HepG2 (cell line): Measurements from ENCODE around the gene KDM1B. TPM values are rescaled to one million over a fixed set of nuclear protein-coding genes. Genes with fewer than 3 reads are reported as not detected.

Source experiments
- ARID2 ChIP-seq: sonication (generic); formaldehyde crosslinking; IDR thresholded peaks from 2 replicates; pipeline ENCODE4 v1.8.1; 2022; ENCODE audit warnings: mild to moderate bottlenecking, missing genetic modification reagents, borderline replicate concordance
- CHCHD3 ChIP-seq: sonication (generic); formaldehyde crosslinking; IDR thresholded peaks from 2 replicates; pipeline ENCODE4 v1.8.0; 2022; ENCODE audit warnings: mild to moderate bottlenecking, missing genetic modification reagents, moderate library complexity
- FOXJ3 ChIP-seq: sonication (generic); formaldehyde crosslinking; IDR thresholded peaks from 2 replicates; pipeline ENCODE4 v1.4.0; 2020; ENCODE audit warnings: missing genetic modification reagents, mild to moderate bottlenecking, borderline replicate concordance
- HDAC2 ChIP-seq: sonication (generic); formaldehyde crosslinking; IDR thresholded peaks from 2 replicates; pipeline ENCODE4 v1.4.0; 2020; ENCODE audit warnings: missing genetic modification reagents
- MED1 ChIP-seq: sonication (generic); formaldehyde crosslinking; IDR thresholded peaks from 2 replicates; pipeline ENCODE4 v1.4.0; 2020; ENCODE audit warnings: missing genetic modification reagents
- RBFOX2 ChIP-seq: fragments of 200-400 bp; formaldehyde crosslinking; IDR thresholded peaks from 2 replicates; pipeline ENCODE4 v1.6.1; 2017; ENCODE audit warnings: low read depth, mild to moderate bottlenecking, low read length
- SRF ChIP-seq: IDR thresholded peaks from 2 replicates; pipeline ENCODE4 v1.6.1; 2011; ENCODE audit warnings: mild to moderate bottlenecking, low read depth, low read length, moderate library complexity
- WIZ ChIP-seq: sonication (generic); formaldehyde crosslinking; IDR thresholded peaks from 2 replicates; pipeline ENCODE4 v1.5.1; 2020; ENCODE audit warnings: mild to moderate bottlenecking, missing genetic modification reagents
- ZFP90 ChIP-seq: sonication (generic); formaldehyde crosslinking; IDR thresholded peaks from 2 replicates; pipeline ENCODE4 v1.8.0; 2022; ENCODE audit warnings: missing genetic modification reagents, mild to moderate bottlenecking, inconsistent platforms, borderline replicate concordance
- ZNF232 ChIP-seq: sonication (generic); formaldehyde crosslinking; IDR thresholded peaks from 2 replicates; pipeline ENCODE4 v1.4.0; 2020; ENCODE audit warnings: missing genetic modification reagents, borderline replicate concordance
- ZNF335 ChIP-seq: sonication (generic); formaldehyde crosslinking; IDR thresholded peaks from 2 replicates; pipeline ENCODE4 v1.4.0; 2020; ENCODE audit warnings: missing genetic modification reagents
- ZNF556 ChIP-seq: sonication (generic); formaldehyde crosslinking; IDR thresholded peaks from 2 replicates; pipeline ENCODE4 v1.4.0; 2020; ENCODE audit warnings: mild to moderate bottlenecking, missing genetic modification reagents, borderline replicate concordance
- polyA plus RNA-seq, 8 experiments: library from polyadenylated mRNA; depleted of rRNA in 3 of 8; stranded (reverse) in 7 of 8; unstranded in 1 of 8; fragments of >200 nt; fragmentation: Illumina TruSeq in 4 of 8; extraction: Trizol in 4 of 8; gene quantifications; 2 replicates each; pipeline versions ENCODE4 v1.2.1 to v1.2.3, GENCODE V29; 2011 to 2016; ENCODE audit warnings: low read depth in 4 of 8, missing spikeins in 1 of 8, mixed read lengths in 1 of 8; ENCODE audit not compliant: insufficient read depth in 1 of 8
- total RNA-seq, 5 experiments: library from RNA; depleted of rRNA; stranded (reverse); fragments of >200 nt; fragmentation: Illumina TruSeq; extraction: Trizol; gene quantifications; 2 replicates each; pipeline ENCODE4 v1.2.3, GENCODE V29; 2016; ENCODE audit warnings: low read depth in 1 of 5
- TF ChIP-seq, protein P1 (sequence below), 2 experiments: sonication (generic) in 1 of 2; formaldehyde crosslinking in 1 of 2; IDR thresholded peaks; 2 replicates each; pipeline versions ENCODE4 v1.6.1 to v1.9.0; 2014 to 2022; ENCODE audit warnings: antibody characterized with exemption in 1 of 2, borderline replicate concordance in 1 of 2, inconsistent platforms in 1 of 2, low read depth in 1 of 2, missing genetic modification reagents in 1 of 2
- TF ChIP-seq, protein P2 (sequence below): sonication (generic); formaldehyde crosslinking; IDR thresholded peaks from 2 replicates; pipeline ENCODE4 v1.4.0; 2020; ENCODE audit warnings: missing genetic modification reagents
- TF ChIP-seq, protein P3 (sequence below): sonication (generic); IDR thresholded peaks from 2 replicates; pipeline ENCODE4 v1.6.1; 2016; ENCODE audit warnings: low read depth, borderline replicate concordance
- TF ChIP-seq, protein P4 (sequence below): sonication (generic); formaldehyde crosslinking; IDR thresholded peaks from 2 replicates; pipeline ENCODE4 v1.9.0; 2021; ENCODE audit warnings: missing genetic modification reagents, mild to moderate bottlenecking, borderline replicate concordance
- TF ChIP-seq, protein P5 (sequence below): sonication (generic); formaldehyde crosslinking; IDR thresholded peaks from 2 replicates; pipeline ENCODE4 v1.4.0; 2020; ENCODE audit warnings: missing genetic modification reagents

KDM1B gene
- total and polyA plus RNA-seq, 2 of the 13 experiments (the other 11 are each of a cell fraction or from before 2014, with no cell fraction given), result 9.8 to 13.2 TPM

DNA sequence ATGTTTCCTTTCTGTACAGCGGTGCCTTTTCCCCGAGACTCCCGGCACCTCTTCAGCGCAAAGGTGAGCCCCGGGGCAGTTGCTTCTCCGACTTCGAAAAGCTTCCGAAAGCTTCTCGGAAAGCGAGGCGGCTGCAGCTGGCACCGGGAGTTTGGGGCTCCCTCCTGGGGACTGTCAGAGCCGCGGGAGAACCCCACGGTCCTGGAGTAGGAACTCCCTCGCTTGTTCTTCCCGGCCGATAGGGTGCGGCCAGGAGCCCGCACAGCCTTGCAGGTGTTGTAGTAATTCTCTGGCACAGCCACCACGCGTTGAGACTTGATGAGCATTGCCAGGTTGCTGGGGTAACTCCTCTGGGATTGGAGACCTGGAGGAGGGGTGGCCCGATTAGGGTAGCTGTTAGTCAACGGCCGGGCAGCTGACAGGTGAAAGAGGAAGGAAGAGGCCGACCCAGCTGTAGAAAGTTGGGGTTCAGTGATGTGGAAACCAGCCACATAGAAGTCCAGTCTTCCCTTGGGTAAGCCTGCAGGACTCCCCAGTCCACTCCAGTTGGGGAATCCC is 721 bp downstream of the KDM1B start (continued):
- TF ChIP-seq, protein P1, sequence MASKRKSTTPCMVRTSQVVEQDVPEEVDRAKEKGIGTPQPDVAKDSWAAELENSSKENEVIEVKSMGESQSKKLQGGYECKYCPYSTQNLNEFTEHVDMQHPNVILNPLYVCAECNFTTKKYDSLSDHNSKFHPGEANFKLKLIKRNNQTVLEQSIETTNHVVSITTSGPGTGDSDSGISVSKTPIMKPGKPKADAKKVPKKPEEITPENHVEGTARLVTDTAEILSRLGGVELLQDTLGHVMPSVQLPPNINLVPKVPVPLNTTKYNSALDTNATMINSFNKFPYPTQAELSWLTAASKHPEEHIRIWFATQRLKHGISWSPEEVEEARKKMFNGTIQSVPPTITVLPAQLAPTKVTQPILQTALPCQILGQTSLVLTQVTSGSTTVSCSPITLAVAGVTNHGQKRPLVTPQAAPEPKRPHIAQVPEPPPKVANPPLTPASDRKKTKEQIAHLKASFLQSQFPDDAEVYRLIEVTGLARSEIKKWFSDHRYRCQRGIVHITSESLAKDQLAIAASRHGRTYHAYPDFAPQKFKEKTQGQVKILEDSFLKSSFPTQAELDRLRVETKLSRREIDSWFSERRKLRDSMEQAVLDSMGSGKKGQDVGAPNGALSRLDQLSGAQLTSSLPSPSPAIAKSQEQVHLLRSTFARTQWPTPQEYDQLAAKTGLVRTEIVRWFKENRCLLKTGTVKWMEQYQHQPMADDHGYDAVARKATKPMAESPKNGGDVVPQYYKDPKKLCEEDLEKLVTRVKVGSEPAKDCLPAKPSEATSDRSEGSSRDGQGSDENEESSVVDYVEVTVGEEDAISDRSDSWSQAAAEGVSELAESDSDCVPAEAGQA (IDR thresholded peaks at IDR 0.05; ENCODE audit: low read depth), result no peak
- TF ChIP-seq, protein P1 (CRISPR knock-in tag; IDR thresholded peaks at IDR 0.05; ENCODE audit: borderline replicate concordance), result peak; percentile 63; the same call in 1 of the 2 replicates
- TF ChIP-seq ZFP90 (CRISPR knock-in tag), result peak; percentile 84
- TF ChIP-seq RBFOX2, result no peak
- TF ChIP-seq CHCHD3 (CRISPR knock-in tag), result no peak
- TF ChIP-seq ZNF556 (CRISPR knock-in tag), result 0 out of 2 replicates have a peak, but pooled peaks have one; percentile 12
- TF ChIP-seq, protein P2, sequence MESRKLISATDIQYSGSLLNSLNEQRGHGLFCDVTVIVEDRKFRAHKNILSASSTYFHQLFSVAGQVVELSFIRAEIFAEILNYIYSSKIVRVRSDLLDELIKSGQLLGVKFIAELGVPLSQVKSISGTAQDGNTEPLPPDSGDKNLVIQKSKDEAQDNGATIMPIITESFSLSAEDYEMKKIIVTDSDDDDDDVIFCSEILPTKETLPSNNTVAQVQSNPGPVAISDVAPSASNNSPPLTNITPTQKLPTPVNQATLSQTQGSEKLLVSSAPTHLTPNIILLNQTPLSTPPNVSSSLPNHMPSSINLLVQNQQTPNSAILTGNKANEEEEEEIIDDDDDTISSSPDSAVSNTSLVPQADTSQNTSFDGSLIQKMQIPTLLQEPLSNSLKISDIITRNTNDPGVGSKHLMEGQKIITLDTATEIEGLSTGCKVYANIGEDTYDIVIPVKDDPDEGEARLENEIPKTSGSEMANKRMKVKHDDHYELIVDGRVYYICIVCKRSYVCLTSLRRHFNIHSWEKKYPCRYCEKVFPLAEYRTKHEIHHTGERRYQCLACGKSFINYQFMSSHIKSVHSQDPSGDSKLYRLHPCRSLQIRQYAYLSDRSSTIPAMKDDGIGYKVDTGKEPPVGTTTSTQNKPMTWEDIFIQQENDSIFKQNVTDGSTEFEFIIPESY (CRISPR knock-in tag), result no peak
- no peak for TF ChIP-seq FOXJ3 (CRISPR knock-in tag)
- TF ChIP-seq ZNF335, result no peak
- no peak for TF ChIP-seq WIZ (CRISPR knock-in tag)
- TF ChIP-seq, protein P3, sequence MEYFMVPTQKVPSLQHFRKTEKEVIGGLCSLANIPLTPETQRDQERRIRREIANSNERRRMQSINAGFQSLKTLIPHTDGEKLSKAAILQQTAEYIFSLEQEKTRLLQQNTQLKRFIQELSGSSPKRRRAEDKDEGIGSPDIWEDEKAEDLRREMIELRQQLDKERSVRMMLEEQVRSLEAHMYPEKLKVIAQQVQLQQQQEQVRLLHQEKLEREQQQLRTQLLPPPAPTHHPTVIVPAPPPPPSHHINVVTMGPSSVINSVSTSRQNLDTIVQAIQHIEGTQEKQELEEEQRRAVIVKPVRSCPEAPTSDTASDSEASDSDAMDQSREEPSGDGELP, result peak; percentile 46
- TF ChIP-seq, protein P4, sequence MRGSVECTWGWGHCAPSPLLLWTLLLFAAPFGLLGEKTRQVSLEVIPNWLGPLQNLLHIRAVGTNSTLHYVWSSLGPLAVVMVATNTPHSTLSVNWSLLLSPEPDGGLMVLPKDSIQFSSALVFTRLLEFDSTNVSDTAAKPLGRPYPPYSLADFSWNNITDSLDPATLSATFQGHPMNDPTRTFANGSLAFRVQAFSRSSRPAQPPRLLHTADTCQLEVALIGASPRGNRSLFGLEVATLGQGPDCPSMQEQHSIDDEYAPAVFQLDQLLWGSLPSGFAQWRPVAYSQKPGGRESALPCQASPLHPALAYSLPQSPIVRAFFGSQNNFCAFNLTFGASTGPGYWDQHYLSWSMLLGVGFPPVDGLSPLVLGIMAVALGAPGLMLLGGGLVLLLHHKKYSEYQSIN (CRISPR knock-in tag), result no peak
- peak; percentile 50 for TF ChIP-seq MED1
- TF ChIP-seq ZNF232 (CRISPR knock-in tag), result peak; percentile 84; the same call in 1 of the 2 replicates
- TF ChIP-seq HDAC2 (CRISPR knock-in tag), result peak; percentile 43; the same call in 1 of the 2 replicates
- no peak for TF ChIP-seq ARID2
- TF ChIP-seq SRF, result no peak
- TF ChIP-seq, protein P5, sequence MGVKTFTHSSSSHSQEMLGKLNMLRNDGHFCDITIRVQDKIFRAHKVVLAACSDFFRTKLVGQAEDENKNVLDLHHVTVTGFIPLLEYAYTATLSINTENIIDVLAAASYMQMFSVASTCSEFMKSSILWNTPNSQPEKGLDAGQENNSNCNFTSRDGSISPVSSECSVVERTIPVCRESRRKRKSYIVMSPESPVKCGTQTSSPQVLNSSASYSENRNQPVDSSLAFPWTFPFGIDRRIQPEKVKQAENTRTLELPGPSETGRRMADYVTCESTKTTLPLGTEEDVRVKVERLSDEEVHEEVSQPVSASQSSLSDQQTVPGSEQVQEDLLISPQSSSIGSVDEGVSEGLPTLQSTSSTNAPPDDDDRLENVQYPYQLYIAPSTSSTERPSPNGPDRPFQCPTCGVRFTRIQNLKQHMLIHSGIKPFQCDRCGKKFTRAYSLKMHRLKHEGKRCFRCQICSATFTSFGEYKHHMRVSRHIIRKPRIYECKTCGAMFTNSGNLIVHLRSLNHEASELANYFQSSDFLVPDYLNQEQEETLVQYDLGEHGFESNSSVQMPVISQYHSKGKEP, result no peak
